Liver (tissue), 9 donors: Measurements from ENCODE around the gene EDNRA. TPM values are rescaled to one million over a fixed set of nuclear protein-coding genes. Genes with fewer than 3 reads are reported as not detected.

Experiments
- DNase-seq: peaks from one replicate; pipeline ENCODE4 v3.0.0-alpha.2; 2017; ENCODE audit warnings: low spot score
- H3K27ac ChIP-seq, 2 donors: one replicate each; pipeline ENCODE4 v1.7.0; 2013; ENCODE audit warnings: inconsistent platforms in 2 of 2, low read length in 2 of 2, control low read depth in 1 of 2, low read depth in 1 of 2, mild to moderate bottlenecking in 1 of 2
- H3K27me3 ChIP-seq, 4 donors: one replicate each; pipeline versions ENCODE4 v1.6.1 to v1.7.0; 2013; ENCODE audit warnings: low read length in 3 of 4, inconsistent platforms in 1 of 4, mild to moderate bottlenecking in 1 of 4, moderate library complexity in 1 of 4; ENCODE audit not compliant: control insufficient read depth in 4 of 4, insufficient read depth in 4 of 4
- H3K36me3 ChIP-seq, 4 donors: one replicate each; pipeline versions ENCODE4 v1.6.1 to v1.7.0; 2013; ENCODE audit warnings: low read length in 3 of 4, mild to moderate bottlenecking in 3 of 4, low read depth in 1 of 4, moderate library complexity in 1 of 4; ENCODE audit not compliant: control insufficient read depth in 4 of 4, insufficient read depth in 3 of 4
- H3K4me1 ChIP-seq, 4 donors: one replicate each; pipeline versions ENCODE4 v1.6.1 to v1.7.0; 2013; ENCODE audit warnings: low read length in 3 of 4, mild to moderate bottlenecking in 3 of 4, moderate library complexity in 1 of 4; ENCODE audit not compliant: control insufficient read depth in 4 of 4, insufficient read depth in 4 of 4
- H3K4me3 ChIP-seq, 3 donors: one replicate each; pipeline versions ENCODE4 v1.6.1 to v1.7.0; 2013; ENCODE audit warnings: low read length in 3 of 3, control low read depth in 1 of 3, low read depth in 1 of 3, mild to moderate bottlenecking in 1 of 3
- H3K9ac ChIP-seq, 2 donors: one replicate each; pipeline ENCODE4 v1.7.0; 2013; ENCODE audit warnings: low read length in 2 of 2, mild to moderate bottlenecking in 2 of 2, moderate library complexity in 2 of 2, control low read depth in 1 of 2, low read depth in 1 of 2
- H3K9me3 ChIP-seq, 4 donors: one replicate each; pipeline versions ENCODE4 v1.6.1 to v1.7.0; 2013; ENCODE audit warnings: low read length in 3 of 4; ENCODE audit not compliant: control insufficient read depth in 4 of 4
- ATF3 ChIP-seq: IDR thresholded peaks from 2 replicates; pipeline ENCODE4 v1.6.1; 2016; ENCODE audit warnings: antibody characterized with exemption
- CTCF ChIP-seq: fragments of 150-350 bp; IDR thresholded peaks from 2 replicates; pipeline ENCODE4 v1.5.1; 2017; ENCODE audit warnings: improper control_type of control experiment, low read depth, low read length; ENCODE audit not compliant: missing input control
- EGR1 ChIP-seq, 2 donors: IDR thresholded peaks; 2 replicates each; pipeline ENCODE4 v1.6.1; 2016 to 2018; ENCODE audit warnings: antibody characterized with exemption in 2 of 2, low read depth in 2 of 2
- FOXA1 ChIP-seq: IDR thresholded peaks from 2 replicates; pipeline ENCODE4 v1.6.1; 2016; ENCODE audit warnings: antibody characterized with exemption
- FOXA2 ChIP-seq: IDR thresholded peaks from 2 replicates; pipeline ENCODE4 v1.6.1; 2016; ENCODE audit warnings: antibody characterized with exemption
- GABPA ChIP-seq, 2 donors: IDR thresholded peaks in 1 of 2; conservative IDR thresholded peaks in 1 of 2; 2 replicates each; pipeline ENCODE4 v1.6.1; 2016; ENCODE audit warnings: antibody characterized with exemption in 2 of 2, mild to moderate bottlenecking in 1 of 2, moderate library complexity in 1 of 2
- MAX ChIP-seq: IDR thresholded peaks from 2 replicates; pipeline ENCODE4 v1.6.1; 2016; ENCODE audit warnings: antibody characterized with exemption
- NR2F2 ChIP-seq: IDR thresholded peaks from 2 replicates; pipeline ENCODE4 v1.6.1; 2016; ENCODE audit warnings: antibody characterized with exemption
- REST ChIP-seq: IDR thresholded peaks from 2 replicates; pipeline ENCODE4 v1.6.1; 2016; ENCODE audit warnings: antibody characterized with exemption, mild to moderate bottlenecking
- RXRA ChIP-seq, 2 donors: IDR thresholded peaks; 2 replicates each; pipeline ENCODE4 v1.6.1; 2017 to 2018; ENCODE audit warnings: antibody characterized with exemption in 2 of 2, mild to moderate bottlenecking in 1 of 2
- TAF1 ChIP-seq: conservative IDR thresholded peaks from 2 replicates; pipeline ENCODE4 v1.6.1; 2016; ENCODE audit warnings: antibody characterized with exemption, mild to moderate bottlenecking
- YY1 ChIP-seq: IDR thresholded peaks from 2 replicates; pipeline ENCODE4 v1.6.1; 2016; ENCODE audit warnings: antibody characterized with exemption, mild to moderate bottlenecking
- WGBS: extraction: QIAGEN DNeasy Blood & Tissue Kit; methylation state at CpG from one replicate; pipeline ENCODE4 v1.1.7; 2013; 5-methylcytosine and 5-hydroxymethylcytosine counted together
- polyA plus RNA-seq, 2 donors: library from polyadenylated mRNA; stranded (reverse) in 1 of 2; unstranded in 1 of 2; fragments of 200-250 nt in 1 of 2; fragments of >200 nt in 1 of 2; fragmentation: Nextera tagmentation in 1 of 2; extraction: Ambion mirVana in 1 of 2; gene quantifications; one replicate each; pipeline versions ENCODE4 v1.2.1 to v1.2.3, GENCODE V29; 2013 to 2015
- total RNA-seq, 2 donors: library from RNA; depleted of rRNA; stranded (reverse); fragments of >200 nt; gene quantifications; one replicate each; pipeline ENCODE4 v1.2.3, GENCODE V29; 2014
- donor health status: healthy.
- donor health status: healthy.
- donor health status: healthy.
- donor health status: healthy.
- donor health status: healthy.

The EDNRA gene
- total and polyA plus RNA-seq, 4 donors = 0.71 to 6.0 (median 1.1) TPM

GRCh38 chr4:147516133-147516532 is 35.2 kb downstream of the EDNRA start:
- Histone ChIP-seq H3K27ac (no peak overlapping the region), H3K27me3 (no peaks in the 10 kb centered on the region), H3K9me3 (no peaks in the 10 kb centered on the region), H3K36me3 (no peaks in the 10 kb centered on the region), H3K9ac (no peak overlapping the region), H3K4me3 (no peak overlapping the region), H3K4me1 (no peaks in the 10 kb centered on the region)
- DNase-seq = no peak
- TF ChIP-seq RXRA (IDR thresholded peaks at IDR 0.05) = no peak
- no peak for TF ChIP-seq FOXA2
- WGBS = 58% methylated on average over 1 of the region's 1 CpG

- no peaks in the 10 kb centered on the region for H3K36me3 ChIP-seq
- H3K9me3 ChIP-seq = no peaks in the 10 kb centered on the region
- no peak overlapping the region for H3K9ac ChIP-seq
- 79% methylated on average over 2 of the region's 2 CpGs for WGBS
- H3K27ac ChIP-seq = no peak overlapping the region
- no peaks in the 10 kb centered on the region for H3K4me1 ChIP-seq
- no peak for DNase-seq
- TF ChIP-seq REST (no peak), CTCF (no peak), TAF1 (no peak), NR2F2 (no peak), ATF3 (no peak), FOXA1 (no peak), FOXA2 (no peak), GABPA (IDR thresholded peaks at IDR 0.05 in 1 of 2, conservative IDR thresholded peaks at IDR 0.05 in 1 of 2) (no peak), RXRA (IDR thresholded peaks at IDR 0.05) (no peak), MAX (no peak), EGR1 (IDR thresholded peaks at IDR 0.05; ENCODE audit: low read depth in 2 of 2) (no peak), YY1 (no peak)
- H3K27me3 ChIP-seq = no peaks in the 10 kb centered on the region
- H3K4me3 ChIP-seq = no peak overlapping the region
These were observed 37.2 kb downstream of the EDNRA start for GRCh38 chr4:147518086-147518485.
